GM23338 (cell line): Measurements from ENCODE around the gene RNU5D-1. TPM values are rescaled to one million over a fixed set of nuclear protein-coding genes. Genes with fewer than 3 reads are reported as not detected.

ENCODE experiments used
- ATAC-seq: fragments of 200-7000 bp; cut with Tn5 transposase; 3 replicates; pipeline ENCODE4 v1.9.1; 2020
- DNase-seq: peaks from one replicate; pipeline ENCODE4 v3.0.0-alpha.2; 2015; ENCODE audit warnings: low spot score
- H2AFZ ChIP-seq: fragments of 200-600 bp; sonication (generic); 2 replicates; pipeline ENCODE4 v1.8.0; 2016; ENCODE audit warnings: antibody characterized with exemption, mild to moderate bottlenecking, moderate library complexity
- H3F3A ChIP-seq: fragments of 200-600 bp; sonication (generic); replicated peaks from 2 replicates; pipeline ENCODE4 v1.8.0; 2017; ENCODE audit warnings: antibody characterized with exemption, mixed run types, low read depth
- H3K27ac ChIP-seq: fragments of 200-600 bp; sonication (generic); 2 replicates; pipeline ENCODE4 v1.6.1; 2016; ENCODE audit warnings: low read depth
- H3K27me3 ChIP-seq: fragments of 200-600 bp; sonication (generic); 2 replicates; pipeline ENCODE4 v1.8.0; 2016; ENCODE audit warnings: mild to moderate bottlenecking, mixed run types, moderate library complexity; ENCODE audit not compliant: insufficient read depth
- H3K36me3 ChIP-seq: fragments of 200-600 bp; sonication (generic); 2 replicates; pipeline ENCODE4 v1.8.0; 2016; ENCODE audit warnings: mild to moderate bottlenecking; ENCODE audit not compliant: insufficient read depth
- H3K4me1 ChIP-seq: fragments of 200-600 bp; sonication (generic); 2 replicates; pipeline ENCODE4 v1.8.0; 2016; ENCODE audit warnings: mild to moderate bottlenecking, moderate library complexity; ENCODE audit not compliant: insufficient read depth
- H3K4me2 ChIP-seq: fragments of 200-600 bp; sonication (generic); 2 replicates; pipeline ENCODE4 v1.7.1; 2017; ENCODE audit warnings: mixed run types
- H3K4me3 ChIP-seq: fragments of 200-600 bp; sonication (generic); 2 replicates; pipeline ENCODE4 v1.6.1; 2016; ENCODE audit warnings: mixed run types
- H3K79me2 ChIP-seq: fragments of 200-600 bp; sonication (generic); replicated peaks from 2 replicates; pipeline ENCODE4 v1.8.0; 2017; ENCODE audit warnings: mild to moderate bottlenecking; ENCODE audit not compliant: insufficient read depth
- H3K9me2 ChIP-seq: fragments of 200-600 bp; sonication (generic); 2 replicates; pipeline ENCODE4 v1.8.0; 2017; ENCODE audit not compliant: insufficient read depth
- H4K20me1 ChIP-seq: fragments of 200-600 bp; sonication (generic); replicated peaks from 2 replicates; pipeline ENCODE4 v1.8.0; 2017; ENCODE audit warnings: mild to moderate bottlenecking; ENCODE audit not compliant: insufficient read depth
- H3K27ac Mint-ChIP-seq: 2 replicates; pipeline ENCODE4 v1.8.0; 2020; ENCODE audit warnings: inconsistent platforms, mild to moderate bottlenecking, moderate library complexity, mixed read lengths
- H3K27me3 Mint-ChIP-seq: 3 replicates; pipeline ENCODE4 v1.8.0; 2022; ENCODE audit warnings: low read depth, mild to moderate bottlenecking, moderate library complexity, mixed read lengths, inconsistent platforms; ENCODE audit not compliant: insufficient read depth, poor library complexity
- H3K36me3 Mint-ChIP-seq: 3 replicates; pipeline ENCODE4 v1.8.0; 2021; ENCODE audit warnings: low read depth, mild to moderate bottlenecking, inconsistent platforms, moderate library complexity, mixed read lengths
- H3K4me1 Mint-ChIP-seq: 3 replicates; pipeline ENCODE4 v1.8.0; 2020; ENCODE audit warnings: mild to moderate bottlenecking, inconsistent platforms, mixed read lengths
- H3K4me3 Mint-ChIP-seq: 3 replicates; pipeline ENCODE4 v1.8.0; 2021; ENCODE audit warnings: moderate library complexity, mild to moderate bottlenecking, inconsistent platforms, mixed read lengths
- H3K9me3 Mint-ChIP-seq: 3 replicates; pipeline ENCODE4 v1.8.0; 2020; ENCODE audit warnings: moderate library complexity, mild to moderate bottlenecking, inconsistent platforms, mixed read lengths
- CTCF ChIP-seq, 2 experiments: fragments of 200-600 bp in 1 of 2; sonication (generic) in 1 of 2; conservative IDR thresholded peaks; 2 replicates each; pipeline versions ENCODE4 v1.5.1 to v1.6.1; 2016 to 2017; ENCODE audit warnings: antibody characterized with exemption in 2 of 2, low read depth in 2 of 2, mild to moderate bottlenecking in 2 of 2, moderate library complexity in 1 of 2
- EZH2 ChIP-seq: fragments of 200-600 bp; sonication (generic); IDR thresholded peaks from one replicate; pipeline ENCODE4 v1.8.0; 2017; ENCODE audit warnings: antibody characterized with exemption, mild to moderate bottlenecking, low read depth; ENCODE audit not compliant: unreplicated experiment
- EZH2phosphoT487 ChIP-seq: fragments of 200-600 bp; sonication (generic); IDR thresholded peaks from one replicate; pipeline ENCODE4 v1.8.1; 2018; ENCODE audit warnings: antibody characterized with exemption; ENCODE audit not compliant: unreplicated experiment
- REST ChIP-seq: IDR thresholded peaks from one replicate; pipeline ENCODE4 v1.6.1; 2018; ENCODE audit warnings: antibody characterized with exemption; ENCODE audit not compliant: unreplicated experiment
- ZNF114 ChIP-seq: fragments of 250-450 bp; sonication (Bioruptor Pico); IDR thresholded peaks from 2 replicates; pipeline ENCODE4 v1.5.0; 2020; ENCODE audit warnings: mild to moderate bottlenecking, moderate library complexity
- ZNF462 ChIP-seq: fragments of 250-450 bp; sonication (Bioruptor Pico); IDR thresholded peaks from 2 replicates; pipeline ENCODE4 v1.5.0; 2020; ENCODE audit warnings: mild to moderate bottlenecking, moderate library complexity
- polyA plus RNA-seq: library from polyadenylated mRNA; unstranded; fragments of >200 nt; fragmentation: Nextera tagmentation; extraction: Ambion mirVana; gene quantifications from 2 replicates; pipeline ENCODE4 v1.2.1, GENCODE V29; 2016
- total RNA-seq: library from RNA; depleted of rRNA; stranded (reverse); fragments of >200 nt; shearing (Covaris generic); gene quantifications from 2 replicates; pipeline ENCODE4 v1.2.3, GENCODE V29; 2014
- TF ChIP-seq, protein P1 (sequence below): IDR thresholded peaks from 2 replicates; pipeline ENCODE4 v1.6.1; 2016; ENCODE audit warnings: antibody characterized with exemption

The RNU5D-1 gene
- total and polyA plus RNA-seq, 2 experiments from 2014 or later, result not detected

DNA sequence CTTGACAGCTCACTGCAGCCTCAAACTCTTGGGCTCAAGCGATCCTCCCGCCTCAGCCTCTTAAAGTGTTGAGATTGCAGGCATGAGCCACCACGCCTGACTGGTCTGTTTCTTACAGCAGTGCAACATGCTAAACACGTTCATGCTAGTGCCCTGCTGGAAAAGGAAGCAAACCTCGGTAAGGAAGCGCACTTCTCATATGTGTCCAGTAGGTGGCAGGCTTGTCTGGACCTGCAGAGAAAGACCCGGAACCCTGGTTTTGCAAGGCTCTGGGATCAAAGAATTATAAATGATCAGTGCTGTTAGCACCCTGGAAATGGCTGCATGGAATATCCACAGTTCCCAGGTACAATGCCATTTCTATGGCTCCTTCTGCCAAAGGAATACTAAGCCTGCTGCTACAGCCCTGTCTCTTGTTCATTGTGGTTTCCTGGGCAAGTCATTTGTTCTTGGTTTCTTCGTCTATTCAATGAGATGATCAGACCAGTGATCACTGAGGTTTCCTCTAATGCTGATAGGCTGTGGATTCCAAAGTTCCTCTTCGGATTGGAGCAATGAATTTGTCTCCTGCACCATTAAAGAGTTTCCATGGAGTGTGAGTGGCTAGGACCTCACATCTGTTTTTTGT, 15.9 kb downstream of the RNU5D-1 start:
- no peaks in the 10 kb centered on the region for H4K20me1 ChIP-seq
- peak overlapping the region; percentile 67 for H2AFZ ChIP-seq
- no peak for TF ChIP-seq ZNF462 (CRISPR knock-in tag)
- TF ChIP-seq CTCF (conservative IDR thresholded peaks at IDR 0.05; ENCODE audit: low read depth in 2 of 2), result peak; percentile 94 to 95
- no peak overlapping the region for H3K27ac Mint-ChIP-seq
- H3K9me3 Mint-ChIP-seq, result no peaks in the 10 kb centered on the region; the same call in 1 of the 3 replicates
- peaks cover 6% of the 10 kb centered on the region for H3K27me3 Mint-ChIP-seq
- H3K36me3 Mint-ChIP-seq, result no peaks in the 10 kb centered on the region
- peak; percentile 87 for DNase-seq
- no peaks in the 10 kb centered on the region for H3K27me3 ChIP-seq
- no peaks in the 10 kb centered on the region for H3K4me1 ChIP-seq
- H3K27ac ChIP-seq, result no peak overlapping the region
- H3K4me2 ChIP-seq, result no peak overlapping the region
- H3K79me2 ChIP-seq, result no peaks in the 10 kb centered on the region
- H3K4me3 Mint-ChIP-seq, result no peak overlapping the region
- H3K9me2 ChIP-seq, result no peaks in the 10 kb centered on the region; the same call in 1 of the 2 replicates
- H3K4me1 Mint-ChIP-seq, result no peaks in the 10 kb centered on the region
- ATAC-seq, result peak; percentile 85
- H3K36me3 ChIP-seq, result no peaks in the 10 kb centered on the region
- H3K4me3 ChIP-seq, result no peak overlapping the region
- H3F3A ChIP-seq, result no peaks in the 10 kb centered on the region

DNA sequence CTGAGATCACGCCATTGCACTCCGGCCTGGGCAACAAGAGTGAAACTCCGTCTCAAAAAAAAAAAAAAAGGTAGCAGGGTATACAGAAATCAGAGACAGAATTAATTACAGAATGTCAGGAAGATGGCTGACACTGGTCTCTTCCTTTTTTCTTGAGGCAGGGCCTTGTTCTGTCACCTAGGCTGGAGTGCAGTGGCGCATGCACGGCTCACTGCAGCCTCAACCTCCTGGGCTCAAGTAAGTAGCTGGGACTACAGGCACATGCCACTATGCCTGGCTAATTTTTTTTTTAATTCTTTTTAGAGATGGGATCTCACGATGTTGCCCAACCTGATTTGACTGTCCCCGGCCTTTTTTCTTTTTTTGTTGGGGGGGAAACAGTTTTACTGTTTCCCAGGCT, 16.4 kb downstream of the RNU5D-1 start:
- Histone ChIP-seq H3K4me1 (no peaks in the 10 kb centered on the region), H3K9me2 (no peaks in the 10 kb centered on the region; the same call in 1 of the 2 replicates), H2AFZ (no peak overlapping the region), H3K27me3 (no peaks in the 10 kb centered on the region), H4K20me1 (no peaks in the 10 kb centered on the region), H3K4me3 (no peak overlapping the region), H3K79me2 (no peaks in the 10 kb centered on the region), H3K27ac (no peak overlapping the region), H3F3A (no peaks in the 10 kb centered on the region), H3K36me3 (no peaks in the 10 kb centered on the region), H3K4me2 (no peak overlapping the region)
- ATAC-seq, result no peak
- DNase-seq, result no peak
- H3K27me3 Mint-ChIP-seq, result peaks cover 6% of the 10 kb centered on the region
- no peak overlapping the region for H3K4me3 Mint-ChIP-seq
- no peak overlapping the region for H3K27ac Mint-ChIP-seq
- H3K36me3 Mint-ChIP-seq, result no peaks in the 10 kb centered on the region
- no peaks in the 10 kb centered on the region for H3K4me1 Mint-ChIP-seq
- H3K9me3 Mint-ChIP-seq, result no peaks in the 10 kb centered on the region; the same call in 1 of the 3 replicates
- TF ChIP-seq, protein P1, sequence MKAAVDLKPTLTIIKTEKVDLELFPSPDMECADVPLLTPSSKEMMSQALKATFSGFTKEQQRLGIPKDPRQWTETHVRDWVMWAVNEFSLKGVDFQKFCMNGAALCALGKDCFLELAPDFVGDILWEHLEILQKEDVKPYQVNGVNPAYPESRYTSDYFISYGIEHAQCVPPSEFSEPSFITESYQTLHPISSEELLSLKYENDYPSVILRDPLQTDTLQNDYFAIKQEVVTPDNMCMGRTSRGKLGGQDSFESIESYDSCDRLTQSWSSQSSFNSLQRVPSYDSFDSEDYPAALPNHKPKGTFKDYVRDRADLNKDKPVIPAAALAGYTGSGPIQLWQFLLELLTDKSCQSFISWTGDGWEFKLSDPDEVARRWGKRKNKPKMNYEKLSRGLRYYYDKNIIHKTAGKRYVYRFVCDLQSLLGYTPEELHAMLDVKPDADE, result no peak
- TF ChIP-seq EZH2 (no peak), ZNF114 (CRISPR knock-in tag) (no peak), EZH2phosphoT487 (no peak), REST (no peak)
